ENCODE measurements around the gene DDAH1.

The DDAH1 gene

GRCh38 chr1:85463731-85464496 lies 1.0 kb downstream of the DDAH1 start:
- peak overlapping the region; percentile 78 for H3K4me3 ChIP-seq (ENCODE audit: low read depth, low read length)
- no peak for DNase-seq (ENCODE audit: low read depth)
- in situ Hi-C loops (cut with HindIII; ENCODE audit: low sequenced_read_pairs), result no loop called here
- TF ChIP-seq CTCF (IDR thresholded peaks at IDR 0.05; ENCODE audit: low read depth, low read length, missing control alignments), result peak; percentile 3

GRCh38 chr1:85462931-85463649 lies 1.9 kb downstream of the DDAH1 start:
- in situ Hi-C loops (cut with HindIII; ENCODE audit: low sequenced_read_pairs), result no loop called here

GRCh38 chr1:85461216-85461918 lies 3.6 kb downstream of the DDAH1 start:
- TF ChIP-seq CTCF (IDR thresholded peaks at IDR 0.05; ENCODE audit: low read depth, low read length, missing control alignments), result no peak
- no peak for DNase-seq (ENCODE audit: low read depth)
- no peak overlapping the region for H3K4me3 ChIP-seq (ENCODE audit: low read depth, low read length)
- in situ Hi-C loops (cut with HindIII; ENCODE audit: low sequenced_read_pairs), result no loop called here

More at GRCh38 chr1:85462931-85463649, 1.9 kb downstream of the DDAH1 start:
- peak overlapping the region; percentile 78 for H3K4me3 ChIP-seq (ENCODE audit: low read depth, low read length)
- no peak for TF ChIP-seq CTCF (IDR thresholded peaks at IDR 0.05; ENCODE audit: low read depth, low read length, missing control alignments)
- no peak for DNase-seq (ENCODE audit: low read depth)

GRCh38 chr1:85460555-85461088 lies 4.3 kb downstream of the DDAH1 start:
- no peak overlapping the region for H3K4me3 ChIP-seq (ENCODE audit: low read depth, low read length)
- in situ Hi-C loops (cut with HindIII; ENCODE audit: low sequenced_read_pairs), result no loop called here
- DNase-seq (ENCODE audit: low read depth), result no peak
- no peak for TF ChIP-seq CTCF (IDR thresholded peaks at IDR 0.05; ENCODE audit: low read depth, low read length, missing control alignments)

- no peak for DNase-seq (ENCODE audit: low read depth)
- TF ChIP-seq CTCF (IDR thresholded peaks at IDR 0.05; ENCODE audit: low read depth, low read length, missing control alignments), result no peak
- no peak overlapping the region for H3K4me3 ChIP-seq (ENCODE audit: low read depth, low read length)
- in situ Hi-C loops (cut with HindIII; ENCODE audit: low sequenced_read_pairs), result no loop called here
Measured at GRCh38 chr1:85459290-85459689, 5.7 kb downstream of the DDAH1 start.

GRCh38 chr1:85454214-85454613 lies 10.7 kb downstream of the DDAH1 start:
- no peak for DNase-seq (ENCODE audit: low read depth)
- TF ChIP-seq CTCF (IDR thresholded peaks at IDR 0.05; ENCODE audit: low read depth, low read length, missing control alignments), result no peak
- in situ Hi-C loops (cut with HindIII; ENCODE audit: low sequenced_read_pairs), result no loop called here
- no peak overlapping the region for H3K4me3 ChIP-seq (ENCODE audit: low read depth, low read length)

Measured in astrocyte of the cerebellum (primary cell).